Neuron (in vitro differentiated cells): ENCODE results near the gene PCK1.

Experiments used
- H2AFZ ChIP-seq: one replicate; pipeline ENCODE4 v1.6.1; 2013; ENCODE audit warnings: low read depth, mild to moderate bottlenecking, inconsistent platforms, low read length, moderate library complexity
- H3K27me3 ChIP-seq: one replicate; pipeline ENCODE4 v1.6.1; 2013; ENCODE audit warnings: low read length; ENCODE audit not compliant: insufficient read depth
- H3K36me3 ChIP-seq: one replicate; pipeline ENCODE4 v1.6.1; 2013; ENCODE audit warnings: low read length; ENCODE audit not compliant: insufficient read depth
- H3K4me1 ChIP-seq: one replicate; pipeline ENCODE4 v1.6.1; 2013; ENCODE audit warnings: low read length; ENCODE audit not compliant: insufficient read depth
- H3K4me3 ChIP-seq: 2 replicates; pipeline ENCODE4 v1.5.1; 2013; ENCODE audit warnings: mild to moderate bottlenecking, low read length, moderate library complexity
- H3K9me3 ChIP-seq: one replicate; pipeline ENCODE4 v1.6.1; 2013; ENCODE audit warnings: low read length

Gene PCK1

GRCh38 chr20:57570145-57570850, 9.4 kb downstream of the PCK1 start:
- H3K27me3 ChIP-seq, result peaks cover 4% of the 10 kb centered on the region
- H3K4me1 ChIP-seq, result no peaks in the 10 kb centered on the region
- H2AFZ ChIP-seq, result no peak overlapping the region
- H3K36me3 ChIP-seq, result no peaks in the 10 kb centered on the region
- no peaks in the 10 kb centered on the region for H3K9me3 ChIP-seq
- H3K4me3 ChIP-seq, result no peak overlapping the region

- Histone ChIP-seq H3K4me1 (no peaks in the 10 kb centered on the region), H3K36me3 (no peaks in the 10 kb centered on the region), H2AFZ (no peak overlapping the region), H3K27me3 (no peaks in the 10 kb centered on the region), H3K9me3 (no peaks in the 10 kb centered on the region), H3K4me3 (no peak overlapping the region)
Observed at GRCh38 chr20:57570920-57571319, 10.0 kb downstream of the PCK1 start.

GRCh38 chr20:57571782-57572416, 11.0 kb downstream of the PCK1 start:
- Histone ChIP-seq H3K9me3 (no peaks in the 10 kb centered on the region), H3K4me3 (no peak overlapping the region), H3K36me3 (no peaks in the 10 kb centered on the region), H3K4me1 (no peaks in the 10 kb centered on the region), H3K27me3 (no peaks in the 10 kb centered on the region), H2AFZ (no peak overlapping the region)

GRCh38 chr20:57573242-57573641, 12.3 kb downstream of the PCK1 start:
- no peak overlapping the region for H3K4me3 ChIP-seq
- peaks cover 3% of the 10 kb centered on the region for H3K27me3 ChIP-seq
- no peaks in the 10 kb centered on the region for H3K9me3 ChIP-seq
- H3K36me3 ChIP-seq, result no peaks in the 10 kb centered on the region
- no peaks in the 10 kb centered on the region for H3K4me1 ChIP-seq
- no peak overlapping the region for H2AFZ ChIP-seq

- H3K27me3 ChIP-seq, result peaks cover 9% of the 10 kb centered on the region
- no peak overlapping the region for H2AFZ ChIP-seq
- H3K9me3 ChIP-seq, result no peaks in the 10 kb centered on the region
- no peaks in the 10 kb centered on the region for H3K36me3 ChIP-seq
- no peaks in the 10 kb centered on the region for H3K4me1 ChIP-seq
- no peak overlapping the region for H3K4me3 ChIP-seq
Observed at GRCh38 chr20:57573894-57574293, 13.0 kb downstream of the PCK1 start.

GRCh38 chr20:57574954-57575353, 14.0 kb downstream of the PCK1 start:
- Histone ChIP-seq H3K9me3 (no peaks in the 10 kb centered on the region), H3K36me3 (no peaks in the 10 kb centered on the region), H2AFZ (no peak overlapping the region), H3K4me1 (no peaks in the 10 kb centered on the region), H3K27me3 (peaks cover 19% of the 10 kb centered on the region), H3K4me3 (no peak overlapping the region)

- Histone ChIP-seq H3K4me3 (no peak overlapping the region), H3K36me3 (no peaks in the 10 kb centered on the region), H3K9me3 (no peaks in the 10 kb centered on the region), H2AFZ (no peak overlapping the region), H3K4me1 (no peaks in the 10 kb centered on the region), H3K27me3 (peaks cover 28% of the 10 kb centered on the region)
Observed at GRCh38 chr20:57576002-57576401, 15.1 kb downstream of the PCK1 start.

- Histone ChIP-seq H2AFZ (no peak overlapping the region), H3K27me3 (peaks cover 36% of the 10 kb centered on the region), H3K36me3 (no peaks in the 10 kb centered on the region), H3K4me3 (no peak overlapping the region), H3K9me3 (no peaks in the 10 kb centered on the region), H3K4me1 (no peaks in the 10 kb centered on the region)
Observed at GRCh38 chr20:57576617-57577550, 16.0 kb downstream of the PCK1 start.

GRCh38 chr20:57577679-57578475, 17.0 kb downstream of the PCK1 start:
- H3K4me3 ChIP-seq, result no peak overlapping the region
- H3K36me3 ChIP-seq, result no peaks in the 10 kb centered on the region
- H3K9me3 ChIP-seq, result no peaks in the 10 kb centered on the region
- no peak overlapping the region for H2AFZ ChIP-seq
- no peaks in the 10 kb centered on the region for H3K4me1 ChIP-seq
- peaks cover 40% of the 10 kb centered on the region for H3K27me3 ChIP-seq

GRCh38 chr20:57578476-57579165, 17.7 kb downstream of the PCK1 start:
- Histone ChIP-seq H3K4me3 (no peak overlapping the region), H3K9me3 (no peaks in the 10 kb centered on the region), H3K4me1 (no peaks in the 10 kb centered on the region), H3K27me3 (peaks cover 40% of the 10 kb centered on the region), H2AFZ (no peak overlapping the region), H3K36me3 (no peaks in the 10 kb centered on the region)

GRCh38 chr20:57579331-57579897, 18.5 kb downstream of the PCK1 start:
- no peak overlapping the region for H2AFZ ChIP-seq
- no peak overlapping the region for H3K4me3 ChIP-seq
- no peaks in the 10 kb centered on the region for H3K4me1 ChIP-seq
- H3K36me3 ChIP-seq, result no peaks in the 10 kb centered on the region
- no peaks in the 10 kb centered on the region for H3K9me3 ChIP-seq
- H3K27me3 ChIP-seq, result peaks cover 40% of the 10 kb centered on the region

GRCh38 chr20:57579898-57580447, 19.1 kb downstream of the PCK1 start:
- Histone ChIP-seq H3K27me3 (peaks cover 40% of the 10 kb centered on the region), H2AFZ (no peak overlapping the region), H3K36me3 (no peaks in the 10 kb centered on the region), H3K4me3 (no peak overlapping the region), H3K4me1 (no peaks in the 10 kb centered on the region), H3K9me3 (no peaks in the 10 kb centered on the region)
